A549 (cell line): ENCODE data around the gene RIPK4. TPM values are rescaled to one million over a fixed set of nuclear protein-coding genes. Genes with fewer than 3 reads are reported as not detected.

Source experiments
- ATAC-seq, 2 experiments: fragments of 200-7000 bp in 1 of 2; fragments of >200 bp in 1 of 2; cut with Nextera tagmentation in 1 of 2; cut with Tn5 transposase in 1 of 2; 3 replicates each; pipeline versions ENCODE4 v1.8.0 to v1.9.1; 2018 to 2020; ENCODE audit warnings: mild to moderate bottlenecking in 1 of 2, moderate library complexity in 1 of 2
- CTCF ChIA-PET: fragments of 300-600 bp; sonication (Branson Sonifier 250); formaldehyde crosslinking; extraction: SDS; loops from one replicate; lab custom pipeline; 2021; ENCODE audit warnings: antibody characterized with exemption, inconsistent platforms; lab: Yijun Ruan, JAX
- POLR2A ChIA-PET: fragments of 350-600 bp; formaldehyde crosslinking; extraction: SDS; loops from one replicate; lab custom pipeline; 2021; ENCODE audit warnings: antibody characterized with exemption, inconsistent platforms; lab: Yijun Ruan, JAX
- DNase-seq, 2 experiments: peaks; one replicate each; pipeline versions ENCODE4 v3.0.0 to v3.0.0-alpha.2; 2011 to 2016; ENCODE audit warnings: low read depth in 1 of 2, low spot score in 1 of 2
- FAIRE-seq: peaks from 2 replicates; lab custom pipeline; 2011; peaks lifted over from hg19 to GRCh38; lab: Jason Lieb, UNC
- H3K27ac ChIP-seq, 2 experiments: fragments of >200 bp; sonication (Bioruptor Twin); formaldehyde crosslinking; 3 replicates each; pipeline ENCODE4 v1.5.1; 2016 to 2017
- H3K4me1 ChIP-seq: fragments of >200 bp; sonication (Bioruptor Twin); formaldehyde crosslinking; 3 replicates; pipeline ENCODE4 v1.6.1; 2016
- H3K4me2 ChIP-seq: fragments of >200 bp; sonication (Bioruptor Twin); formaldehyde crosslinking; 3 replicates; pipeline ENCODE4 v1.6.1; 2016
- H3K4me3 ChIP-seq: fragments of >200 bp; sonication (Bioruptor Twin); formaldehyde crosslinking; 3 replicates; pipeline ENCODE4 v1.5.1; 2016
- H3K9me3 ChIP-seq: fragments of >200 bp; sonication (Bioruptor Twin); formaldehyde crosslinking; 3 replicates; pipeline ENCODE4 v1.6.1; 2016
- BCL3 ChIP-seq: fragments of >200 bp; sonication (Bioruptor Twin); formaldehyde crosslinking; IDR thresholded peaks from 3 replicates; pipeline ENCODE4 v1.6.1; 2016
- CTCF ChIP-seq: fragments of >200 bp; sonication (Bioruptor Twin); formaldehyde crosslinking; IDR thresholded peaks from 3 replicates; pipeline ENCODE4 v1.5.1; 2016
- E2F6 ChIP-seq: IDR thresholded peaks from 2 replicates; pipeline ENCODE4 v1.6.1; 2012; ENCODE audit warnings: low read depth, borderline replicate concordance
- EHF ChIP-seq: fragments of 250-450 bp; sonication (Bioruptor Pico); IDR thresholded peaks from 2 replicates; pipeline ENCODE4 v1.5.0; 2020; ENCODE audit warnings: mild to moderate bottlenecking
- EHMT2 ChIP-seq: fragments of 200-600 bp; sonication (generic); IDR thresholded peaks from 2 replicates; pipeline ENCODE4 v1.6.1; 2016; ENCODE audit warnings: antibody characterized with exemption, low read depth, mild to moderate bottlenecking, moderate library complexity
- EP300 ChIP-seq, 2 experiments: fragments of >200 bp; sonication (Bioruptor Twin); formaldehyde crosslinking; IDR thresholded peaks; 2 replicates in 1 of 2; 3 replicates in 1 of 2; pipeline ENCODE4 v1.6.1; 2016 to 2017
- FOSB ChIP-seq: fragments of 250-450 bp; sonication (Bioruptor Pico); IDR thresholded peaks from 2 replicates; pipeline ENCODE4 v1.5.0; 2020; ENCODE audit warnings: mild to moderate bottlenecking, moderate library complexity
- FOSL2 ChIP-seq, 2 experiments: fragments of 450-650 bp in 1 of 2; fragments of >200 bp in 1 of 2; sonication (Bioruptor Twin) in 1 of 2; formaldehyde crosslinking; IDR thresholded peaks; 2 replicates each; pipeline versions ENCODE4 v1.5.0 to v1.6.1; 2016 to 2020; ENCODE audit warnings: mild to moderate bottlenecking in 1 of 2, moderate library complexity in 1 of 2
- HES2 ChIP-seq: fragments of >200 bp; sonication (Bioruptor Twin); formaldehyde crosslinking; IDR thresholded peaks from 2 replicates; pipeline ENCODE4 v1.6.1; 2016
- HOXA7 ChIP-seq: fragments of 250-450 bp; sonication (Bioruptor Pico); IDR thresholded peaks from 2 replicates; pipeline ENCODE4 v1.5.0; 2020; ENCODE audit warnings: mild to moderate bottlenecking, moderate library complexity
- MAFK ChIP-seq: fragments of 450-650 bp; IDR thresholded peaks from 2 replicates; pipeline ENCODE4 v1.6.1; 2014; ENCODE audit not compliant: partially characterized antibody
- NFE2L2 ChIP-seq: fragments of 150-350 bp; conservative IDR thresholded peaks from 2 replicates; pipeline ENCODE4 v1.6.1; 2014; ENCODE audit warnings: low read length
- RAD21 ChIP-seq, 2 experiments: fragments of >200 bp in 1 of 2; sonication (Bioruptor Twin) in 1 of 2; formaldehyde crosslinking in 1 of 2; IDR thresholded peaks in 1 of 2; conservative IDR thresholded peaks in 1 of 2; 2 replicates in 1 of 2; 3 replicates in 1 of 2; pipeline ENCODE4 v1.6.1; 2012 to 2018; ENCODE audit warnings: inconsistent platforms in 1 of 2
- RNF2 ChIP-seq: fragments of 200-600 bp; sonication (generic); IDR thresholded peaks from 2 replicates; pipeline ENCODE4 v1.6.1; 2016; ENCODE audit warnings: low read depth, mild to moderate bottlenecking, antibody characterized with exemption, moderate library complexity, borderline replicate concordance
- SMC3 ChIP-seq: fragments of >200 bp; sonication (Bioruptor Twin); formaldehyde crosslinking; IDR thresholded peaks from 3 replicates; pipeline ENCODE4 v1.6.1; 2018; ENCODE audit warnings: inconsistent platforms
- TFCP2L1 ChIP-seq: fragments of 250-450 bp; sonication (Bioruptor Pico); IDR thresholded peaks from 2 replicates; pipeline ENCODE4 v1.5.0; 2021; ENCODE audit warnings: mild to moderate bottlenecking
- TP53 ChIP-seq: fragments of 250-450 bp; sonication (Bioruptor Pico); IDR thresholded peaks from 2 replicates; pipeline ENCODE4 v1.5.0; 2021; ENCODE audit warnings: mild to moderate bottlenecking, moderate library complexity
- ZC3H11A ChIP-seq: fragments of 450-650 bp; IDR thresholded peaks from 2 replicates; pipeline ENCODE4 v1.6.1; 2014; ENCODE audit warnings: antibody characterized with exemption, mild to moderate bottlenecking
- ZFP36 ChIP-seq: fragments of 450-650 bp; IDR thresholded peaks from 2 replicates; pipeline ENCODE4 v1.6.1; 2014; ENCODE audit warnings: borderline replicate concordance; ENCODE audit not compliant: partially characterized antibody
- ZSCAN20 ChIP-seq: fragments of 250-450 bp; sonication (Bioruptor Pico); IDR thresholded peaks from 2 replicates; pipeline ENCODE4 v1.8.0; 2022; ENCODE audit warnings: mild to moderate bottlenecking, moderate library complexity
- WGBS: methylation state at CpG from one replicate; pipeline ENCODE4 v1.1.6; 2017; ENCODE audit errors: missing lambda C conversion rate; 5-methylcytosine and 5-hydroxymethylcytosine counted together
- polyA plus RNA-seq, 4 experiments: library from polyadenylated mRNA; depleted of rRNA in 3 of 4; stranded (reverse); fragments of >200 nt; fragmentation: RNase III in 1 of 4; extraction: RNeasy Plus Mini Kit Qiagen cat#74134 plus additional on column Dnase treatment in 1 of 4; gene quantifications; 2 replicates in 3 of 4; 3 replicates in 1 of 4; pipeline ENCODE4 v1.2.3, GENCODE V29; 2011 to 2017

Gene RIPK4
- polyA plus RNA-seq, 2 of the 4 experiments (the other 2 are of a cell fraction) = 3.0 to 5.7 TPM

GRCh38 chr21:41713495-41714281, 53.2 kb downstream of the RIPK4 start:
- ATAC-seq = no peak
- H3K4me1 ChIP-seq = peaks cover 40% of the 10 kb centered on the region
- no peak overlapping the region for H3K4me3 ChIP-seq
- no peak for FAIRE-seq
- TF ChIP-seq RAD21 (conservative IDR thresholded peaks at IDR 0.05 in 1 of 2, IDR thresholded peaks at IDR 0.05 in 1 of 2) = no peak
- H3K27ac ChIP-seq = peak overlapping the region; percentile 30 to 66; a peak in 4 of 6 replicates
- no peak for DNase-seq
- H3K4me2 ChIP-seq = no peak overlapping the region
- WGBS = 90% methylated on average over 17 of the region's 22 CpGs
- ChIA-PET CTCF (interaction anchor here (1.0 kb wide), 1 partner anchor 101 kb away, joined by 3 read pairs; no protein-coding TSS in a partner anchor), POLR2A (no interaction called here)
- no peaks in the 10 kb centered on the region for H3K9me3 ChIP-seq

- Histone ChIP-seq H3K4me2 (0 out of 3 replicates have a peak overlapping the region, but pooled peaks have one; percentile 12), H3K9me3 (no peaks in the 10 kb centered on the region), H3K4me3 (no peak overlapping the region), H3K27ac (peak overlapping the region; percentile 21 to 67; a peak in 3 of 6 replicates), H3K4me1 (peaks cover 44% of the 10 kb centered on the region)
- FAIRE-seq = no peak
- TF ChIP-seq EHMT2 (no peak), HES2 (no peak), MAFK (no peak), EP300 (IDR thresholded peaks at IDR 0.05) (no peak), ZSCAN20 (CRISPR knock-in tag) (no peak), TFCP2L1 (CRISPR knock-in tag) (no peak), FOSB (no peak), ZFP36 (no peak), SMC3 (no peak), CTCF (no peak), RNF2 (no peak), BCL3 (no peak), TP53 (no peak), FOSL2 (IDR thresholded peaks at IDR 0.05) (no peak), FOSL2 (CRISPR knock-in tag; IDR thresholded peaks at IDR 0.05) (no peak), EHF (no peak)
- DNase-seq = no peak
- POLR2A ChIA-PET = no interaction called here
- WGBS = 33% methylated on average over 9 of the region's 9 CpGs
- CTCF ChIA-PET = no interaction called here
- ATAC-seq = no peak
These were observed 54.1 kb downstream of the RIPK4 start for GRCh38 chr21:41712730-41713129.

DNA sequence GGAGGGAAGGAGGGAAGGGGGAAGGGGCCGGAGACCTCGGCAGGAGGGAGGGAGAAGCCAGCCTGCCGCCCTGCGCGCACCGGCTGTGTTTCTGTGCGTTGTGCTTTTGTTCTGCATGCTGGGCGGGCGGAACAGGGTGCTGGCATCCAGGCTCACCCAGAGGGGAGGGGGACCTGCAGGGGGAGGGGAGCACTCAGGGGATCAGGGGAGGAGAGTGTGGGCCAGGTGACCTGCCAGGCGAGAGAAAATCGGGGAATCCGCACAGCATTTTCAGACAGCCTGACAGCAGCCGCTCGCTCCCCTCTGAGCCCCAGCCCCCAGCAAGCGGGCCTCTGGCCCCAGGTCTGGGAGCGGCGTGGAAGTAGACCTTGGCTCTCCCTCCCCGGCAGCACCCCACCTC, 54.7 kb downstream of the RIPK4 start:
- no peak for DNase-seq
- CTCF ChIA-PET = interaction anchor here (0.6 kb wide), 1 partner anchor 158 kb away, joined by 3 read pairs; no protein-coding TSS in a partner anchor
- no peak for ATAC-seq
- H3K4me3 ChIP-seq = no peak overlapping the region
- H3K4me1 ChIP-seq = peaks cover 50% of the 10 kb centered on the region
- WGBS = 92% methylated on average over 15 of the region's 18 CpGs
- peak overlapping the region; percentile 21 to 67; a peak in 3 of 6 replicates for H3K27ac ChIP-seq
- no peak for FAIRE-seq
- H3K9me3 ChIP-seq = no peaks in the 10 kb centered on the region
- POLR2A ChIA-PET = no interaction called here
- TF ChIP-seq HES2 = no peak
- no peak for TF ChIP-seq SMC3
- no peak for TF ChIP-seq EP300 (IDR thresholded peaks at IDR 0.05)
- no peak for TF ChIP-seq EHF
- TF ChIP-seq TP53 = no peak
- TF ChIP-seq NFE2L2 = no peak
- no peak for TF ChIP-seq HOXA7 (CRISPR knock-in tag)
- no peak for TF ChIP-seq E2F6
- no peak for TF ChIP-seq ZC3H11A
- H3K4me2 ChIP-seq = no peak overlapping the region
